ENCODE data around the gene ISG20L2. TPM values are rescaled to one million over a fixed set of nuclear protein-coding genes. Genes with fewer than 3 reads are reported as not detected.

The ISG20L2 gene
- total RNA-seq, 1 donor, result 21.0 TPM

GRCh38 chr1:156682166-156682890 lies 46.2 kb downstream of the ISG20L2 start:
- Histone ChIP-seq H4K20me1 (ENCODE audit: insufficient read depth, low read length) (no peaks in the 10 kb centered on the region), H3K4me3 (ENCODE audit: insufficient read depth, low read length) (no peak overlapping the region), H3K4me2 (ENCODE audit: insufficient read depth, low read length) (no peak overlapping the region), H3K79me2 (ENCODE audit: insufficient read depth, low read length) (no peaks in the 10 kb centered on the region), H3K36me3 (ENCODE audit: insufficient read depth, low read length) (no peaks in the 10 kb centered on the region), H2AFZ (ENCODE audit: low read length) (no peak overlapping the region), H3K4me1 (ENCODE audit: insufficient read depth, low read length) (peaks cover 20% of the 10 kb centered on the region), H3K27me3 (ENCODE audit: insufficient read depth, low read length) (peaks cover 20% of the 10 kb centered on the region), H3K27ac (ENCODE audit: low read depth, low read length) (no peak overlapping the region), H3K9me3 (ENCODE audit: low read depth, low read length) (no peaks in the 10 kb centered on the region)
- peak; percentile 58 for DNase-seq (ENCODE audit: insufficient read length, low spot score, missing footprints)
- peak; percentile 13 for TF ChIP-seq CTCF (IDR thresholded peaks at IDR 0.05; ENCODE audit: extremely low read depth, low read depth, low read length)

GRCh38 chr1:156681196-156681960 lies 47.2 kb downstream of the ISG20L2 start:
- H3K36me3 ChIP-seq (ENCODE audit: insufficient read depth, low read length), result no peaks in the 10 kb centered on the region
- H4K20me1 ChIP-seq (ENCODE audit: insufficient read depth, low read length), result no peaks in the 10 kb centered on the region
- H3K4me1 ChIP-seq (ENCODE audit: insufficient read depth, low read length), result peaks cover 20% of the 10 kb centered on the region
- H3K4me3 ChIP-seq (ENCODE audit: insufficient read depth, low read length), result no peak overlapping the region
- peaks cover 24% of the 10 kb centered on the region for H3K27me3 ChIP-seq (ENCODE audit: insufficient read depth, low read length)
- DNase-seq (ENCODE audit: insufficient read length, low spot score, missing footprints), result peak; percentile 21
- no peak overlapping the region for H3K27ac ChIP-seq (ENCODE audit: low read depth, low read length)
- H3K79me2 ChIP-seq (ENCODE audit: insufficient read depth, low read length), result no peaks in the 10 kb centered on the region
- H3K4me2 ChIP-seq (ENCODE audit: insufficient read depth, low read length), result no peak overlapping the region
- H2AFZ ChIP-seq (ENCODE audit: low read length), result no peak overlapping the region
- no peaks in the 10 kb centered on the region for H3K9me3 ChIP-seq (ENCODE audit: low read depth, low read length)
- no peak for TF ChIP-seq CTCF (IDR thresholded peaks at IDR 0.05; ENCODE audit: extremely low read depth, low read depth, low read length)

- Histone ChIP-seq H4K20me1 (ENCODE audit: insufficient read depth, low read length) (no peaks in the 10 kb centered on the region), H3K4me3 (ENCODE audit: insufficient read depth, low read length) (no peak overlapping the region), H3K36me3 (ENCODE audit: insufficient read depth, low read length) (no peaks in the 10 kb centered on the region), H3K79me2 (ENCODE audit: insufficient read depth, low read length) (no peaks in the 10 kb centered on the region), H2AFZ (ENCODE audit: low read length) (no peak overlapping the region), H3K9me3 (ENCODE audit: low read depth, low read length) (no peaks in the 10 kb centered on the region), H3K27ac (ENCODE audit: low read depth, low read length) (no peak overlapping the region), H3K4me2 (ENCODE audit: insufficient read depth, low read length) (no peak overlapping the region), H3K4me1 (ENCODE audit: insufficient read depth, low read length) (peaks cover 20% of the 10 kb centered on the region), H3K27me3 (ENCODE audit: insufficient read depth, low read length) (peaks cover 24% of the 10 kb centered on the region)
- TF ChIP-seq CTCF (IDR thresholded peaks at IDR 0.05; ENCODE audit: extremely low read depth, low read depth, low read length), result no peak
- no peak for DNase-seq (ENCODE audit: insufficient read length, low spot score, missing footprints)
Measured at GRCh38 chr1:156680056-156680455, 48.5 kb downstream of the ISG20L2 start.
